Muscle of arm (tissue), 12 donors: ENCODE results near the gene KLK1. TPM values are rescaled to one million over a fixed set of nuclear protein-coding genes. Genes with fewer than 3 reads are reported as not detected.
"Not testable (repeated sequence)": the region's sequence is repeated elsewhere in the genome, so short reads cannot be mapped to it uniquely, and the experiment has no call there.

Experiments used
- DNase-seq: peaks from one replicate; pipeline ENCODE4 v3.0.0-alpha.2; 2013
- polyA plus RNA-seq, 12 donors: library from polyadenylated mRNA; unstranded; fragments of 120-200 nt; gene quantifications; one replicate each; pipeline ENCODE4 v1.2.1, GENCODE V29; 2013; ENCODE audit not compliant: insufficient read length in 12 of 12

The KLK1 gene
- polyA plus RNA-seq, 12 donors = 0.18 to 17.9 (median 1.0) TPM; not detected in 5

DNA sequence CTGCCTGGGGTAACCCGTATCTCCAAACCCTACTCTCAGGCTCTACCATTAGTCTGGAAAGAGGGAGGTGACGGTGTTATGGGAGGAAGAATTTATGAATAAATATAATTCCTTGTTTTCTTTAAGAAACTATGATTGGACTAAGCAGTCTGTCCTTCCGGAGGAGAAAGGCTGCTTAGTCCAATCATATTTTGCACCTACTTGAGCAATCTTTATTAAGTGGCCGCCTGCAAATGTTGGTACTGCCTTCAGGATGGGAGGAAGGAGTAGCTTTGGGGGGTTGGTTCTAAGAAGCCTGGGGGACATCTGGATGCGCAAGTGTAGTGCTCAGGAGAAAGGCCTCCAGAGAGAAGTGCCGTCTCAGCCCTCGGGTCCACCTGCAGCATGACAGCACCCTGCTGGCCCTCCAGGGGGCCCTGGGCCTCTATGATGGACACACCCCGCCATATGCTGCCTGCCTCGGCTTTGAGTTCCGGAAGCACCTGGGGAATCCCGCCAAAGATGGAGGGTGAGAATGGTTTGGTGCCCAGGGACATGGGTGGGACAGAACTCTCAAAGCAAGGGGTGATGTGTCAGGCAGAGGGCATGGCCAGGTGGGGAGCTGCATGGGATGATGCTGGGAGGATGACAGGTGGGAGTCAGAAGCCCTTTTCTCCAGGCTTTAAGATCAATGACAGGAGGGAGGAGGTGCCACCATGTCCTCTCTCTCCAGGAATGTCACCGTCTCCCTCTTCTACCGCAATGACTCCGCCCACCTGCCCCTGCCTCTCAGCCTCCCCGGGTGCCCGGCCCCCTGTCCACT is 29.3 kb downstream of the KLK1 start:
- no peak for DNase-seq

DNA sequence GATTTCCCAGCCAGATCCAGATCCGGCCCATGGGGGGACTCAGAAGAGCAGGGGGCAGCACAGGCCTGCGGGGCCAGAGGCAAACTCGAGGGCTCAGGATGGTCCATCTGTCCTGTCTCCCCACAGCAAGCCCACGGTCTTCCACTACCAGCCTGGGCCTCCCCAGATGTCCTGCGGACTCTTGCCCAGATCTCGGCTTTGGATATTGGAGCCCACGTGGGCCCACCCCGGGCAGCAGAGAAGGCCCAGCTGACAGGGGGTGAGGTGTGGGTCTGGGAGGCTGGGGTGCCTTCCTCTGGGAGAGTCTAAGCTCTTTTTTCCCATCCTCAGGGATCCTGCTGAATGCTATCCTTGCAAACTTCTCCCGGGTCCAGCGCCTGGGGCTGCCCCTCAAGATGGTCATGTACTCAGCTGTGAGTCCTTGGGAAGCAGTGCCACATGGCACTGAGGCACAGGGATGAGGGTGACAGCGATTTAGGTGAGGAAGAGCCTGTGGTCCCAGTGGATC is 30.0 kb downstream of the KLK1 start:
- DNase-seq = no peak

DNA sequence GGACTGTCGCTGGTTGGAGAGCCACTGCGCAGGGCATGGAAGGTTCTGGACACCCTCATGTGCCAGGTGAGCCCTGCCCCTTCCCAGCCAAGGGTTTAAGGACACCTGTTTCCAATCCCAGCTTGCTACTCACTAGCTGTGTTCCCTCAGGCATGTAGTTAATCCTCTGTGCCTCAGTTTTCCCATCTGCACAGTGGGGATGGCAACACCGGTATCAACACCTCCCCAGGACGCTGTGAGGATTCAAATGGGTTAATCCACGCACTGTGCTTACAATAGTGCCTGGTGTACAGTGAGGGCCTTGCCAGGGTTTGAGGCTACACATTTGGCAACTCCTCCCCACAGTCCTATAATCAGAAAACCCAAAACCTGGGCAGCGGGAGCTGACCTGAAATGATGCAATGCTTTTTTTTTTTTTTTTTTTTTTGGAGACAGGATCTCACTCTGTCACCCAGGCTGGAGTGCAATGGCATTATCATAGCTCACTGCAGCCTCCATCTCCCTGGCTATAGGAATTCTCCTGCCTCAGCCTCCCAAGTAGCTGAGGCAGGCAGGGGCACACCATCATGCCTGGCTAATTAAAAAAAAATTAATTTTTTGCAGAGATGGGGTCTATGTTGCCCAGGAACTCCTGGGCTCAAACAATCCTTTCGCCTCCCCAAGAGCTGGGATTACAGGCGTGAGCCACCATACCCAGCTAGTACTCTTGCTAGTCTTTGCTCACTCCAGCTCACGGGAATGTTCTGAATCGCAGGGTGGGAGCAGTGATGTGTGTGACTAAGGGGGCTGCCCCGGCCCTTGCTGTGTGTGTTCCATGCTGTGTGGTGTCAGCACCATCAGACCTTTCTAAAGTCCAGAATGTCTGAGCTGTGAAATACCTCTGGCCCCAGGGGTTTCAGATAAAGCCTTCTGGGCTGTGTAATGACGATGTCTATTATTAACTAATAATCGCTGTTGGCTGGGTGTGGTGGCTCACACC is 31.0 kb downstream of the KLK1 start:
- DNase-seq = no peak

DNA sequence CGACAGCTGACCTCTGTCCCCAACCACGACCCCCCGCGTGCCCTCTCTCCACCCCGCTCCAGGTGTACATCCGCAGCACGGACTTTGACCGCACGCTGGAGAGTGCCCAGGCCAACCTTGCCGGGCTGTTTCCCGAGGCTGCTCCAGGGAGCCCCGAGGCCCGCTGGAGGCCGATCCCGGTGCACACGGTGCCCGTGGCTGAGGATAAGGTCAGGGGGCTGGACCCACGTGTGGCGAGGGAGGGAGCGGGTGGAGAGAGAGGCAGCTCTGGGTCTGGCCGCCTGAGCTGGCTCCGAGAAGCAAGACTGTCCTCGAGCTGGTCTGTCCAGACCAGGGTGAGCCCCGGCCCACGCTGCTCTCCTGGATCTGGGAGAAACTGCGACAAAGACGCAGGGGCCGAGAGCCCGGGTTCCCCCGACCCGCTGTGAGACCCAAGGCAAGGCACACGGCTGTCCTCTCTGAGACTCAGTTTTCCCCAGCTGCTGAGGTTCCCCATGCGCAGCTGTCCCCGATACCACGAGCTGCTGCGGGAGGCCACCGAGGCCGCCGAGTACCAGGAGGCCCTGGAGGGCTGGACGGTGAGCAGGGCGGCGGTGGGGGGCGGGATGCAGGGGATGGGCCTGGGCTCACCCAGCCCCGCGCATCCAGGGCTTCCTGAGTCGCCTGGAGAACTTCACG is 31.9 kb downstream of the KLK1 start:
- no peak for DNase-seq

DNA sequence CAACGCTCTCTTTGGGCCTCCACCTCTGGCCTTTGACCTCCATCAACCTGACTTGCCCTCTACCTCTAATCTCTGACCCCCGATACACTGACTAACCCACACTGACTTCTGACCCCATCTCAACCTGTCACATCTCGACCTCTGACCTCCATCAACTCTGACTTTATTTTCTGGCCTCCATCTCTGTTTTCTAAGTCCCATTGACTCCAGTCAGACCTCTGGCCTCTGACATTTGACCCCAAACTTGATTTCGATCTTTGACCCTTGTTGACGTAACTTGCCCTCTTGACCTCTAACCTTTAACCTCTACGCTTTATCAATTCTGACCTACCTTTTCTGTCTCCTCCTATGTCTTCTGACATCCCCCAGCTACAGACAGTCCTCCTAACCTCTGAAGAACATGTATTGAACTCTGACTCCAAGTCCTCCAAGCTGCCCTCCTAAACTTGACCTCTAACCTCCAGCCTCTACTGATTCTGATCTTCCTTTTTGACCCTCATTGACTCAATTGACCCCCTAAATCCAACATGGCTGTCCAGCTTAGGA is 32.6 kb downstream of the KLK1 start:
- no peak for DNase-seq

DNA sequence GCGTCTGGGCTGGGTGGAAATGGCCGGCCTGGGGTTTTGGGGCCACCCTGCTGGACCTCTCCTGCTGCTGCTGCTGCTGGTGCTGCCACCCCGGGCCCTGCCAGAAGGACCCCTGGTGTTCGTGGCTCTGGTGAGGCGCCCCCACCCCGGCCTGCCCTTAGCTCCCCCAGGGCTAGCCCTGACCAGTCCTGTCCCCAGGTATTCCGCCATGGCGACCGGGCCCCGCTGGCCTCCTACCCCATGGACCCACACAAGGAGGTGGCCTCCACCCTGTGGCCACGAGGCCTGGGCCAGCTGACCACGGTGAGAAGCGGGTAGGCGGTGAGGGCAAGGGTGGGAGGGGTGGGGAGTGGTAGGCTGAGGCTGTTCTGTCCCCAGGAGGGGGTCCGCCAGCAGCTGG is 33.2 kb downstream of the KLK1 start, which contains the start of gene ACP4:
ACP4 (plus strand) TSS at position 20 of the 400 bp plus-strand sequence; CDS start at position 20, 0 bp downstream.
- no peak for DNase-seq

DNA sequence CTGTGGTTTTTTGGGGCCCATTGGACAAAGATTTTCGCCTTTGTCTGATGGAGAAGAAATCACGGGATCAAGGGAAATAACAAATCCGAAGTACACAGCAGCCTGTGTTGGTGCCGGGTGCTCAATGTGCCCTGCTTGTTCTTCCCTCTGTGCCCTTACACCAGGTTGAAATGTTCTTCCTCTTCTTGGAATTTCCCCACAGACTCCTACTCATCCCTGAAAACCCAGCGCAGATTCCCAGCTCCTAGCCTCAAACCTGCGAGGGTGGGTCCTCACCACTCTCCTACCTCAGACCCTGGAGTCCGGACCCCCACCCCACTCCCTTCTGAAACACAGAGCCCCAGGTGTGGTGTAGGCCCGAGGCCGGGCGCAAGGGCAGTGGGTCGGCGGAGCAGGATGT is 38.3 kb downstream of the KLK1 start:
- no peak for DNase-seq

DNA sequence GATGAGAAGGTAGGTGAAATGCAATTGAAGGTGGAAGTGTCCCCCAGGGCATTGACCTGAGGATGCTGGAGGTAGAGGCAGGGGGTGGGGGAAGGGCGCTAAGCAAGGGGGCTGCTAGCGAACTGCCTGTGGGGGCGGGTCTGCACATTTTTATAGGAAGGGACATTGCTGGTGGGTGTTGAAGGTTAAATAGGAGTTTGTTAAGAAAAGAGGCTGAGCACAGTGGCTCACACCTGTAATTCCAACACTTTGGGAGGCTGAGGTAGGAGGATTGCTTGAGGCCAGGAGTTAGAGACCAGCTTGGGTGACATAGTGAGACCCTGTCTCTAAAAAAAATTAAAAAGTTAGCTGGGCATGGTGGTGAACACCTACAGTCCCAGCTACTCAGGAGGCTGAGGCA is 38.9 kb downstream of the KLK1 start:
- DNase-seq = no peak

DNA sequence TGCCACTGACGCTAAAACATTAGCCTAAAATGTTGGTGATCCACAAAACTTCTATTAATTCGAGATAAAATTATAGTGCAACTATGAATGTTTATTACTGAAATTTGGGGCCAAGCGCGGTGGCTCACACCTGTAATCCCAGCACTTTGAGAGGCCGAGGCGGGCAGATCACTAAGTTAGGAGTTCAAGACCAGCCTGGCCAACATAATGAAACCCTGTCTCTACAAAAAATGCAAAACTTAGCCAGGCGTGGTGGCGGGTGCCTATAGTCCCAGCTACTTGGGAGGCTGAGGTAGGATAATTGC is 39.8 kb downstream of the KLK1 start:
- DNase-seq = not testable (repeated sequence)

DNA sequence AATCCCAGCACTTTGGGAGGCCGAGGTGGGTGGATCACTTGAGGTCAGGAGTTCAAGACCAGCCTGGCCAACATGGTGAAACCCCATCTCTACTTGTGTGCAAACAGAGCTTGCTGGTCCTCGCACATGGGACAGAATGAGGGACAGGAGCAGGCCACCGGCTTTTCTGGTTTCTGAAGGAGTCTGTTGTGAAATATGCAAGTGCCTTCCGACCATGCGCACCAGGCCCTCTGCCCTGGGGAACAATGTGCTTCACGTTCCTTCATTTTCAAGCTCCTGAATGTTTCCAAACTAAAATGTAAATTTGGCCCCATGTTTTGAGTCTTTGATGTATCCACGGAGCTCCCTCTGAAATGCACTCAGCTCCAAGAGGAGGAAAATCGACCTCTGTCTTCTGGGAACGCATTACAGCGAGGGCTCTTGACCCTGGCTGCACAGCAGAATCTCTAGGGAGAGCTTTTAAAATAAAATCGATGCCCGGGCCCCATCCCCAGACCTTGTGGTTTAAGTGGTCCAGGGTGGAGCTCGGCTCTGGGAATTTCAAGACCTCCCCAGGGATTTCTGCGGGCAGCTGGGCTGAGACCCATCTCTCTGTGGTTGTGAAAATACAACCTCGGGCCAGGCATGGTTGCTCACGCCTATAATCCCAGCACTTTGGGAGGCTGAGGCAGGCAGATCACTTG is 42.7 kb downstream of the KLK1 start:
- DNase-seq = no peak

DNA sequence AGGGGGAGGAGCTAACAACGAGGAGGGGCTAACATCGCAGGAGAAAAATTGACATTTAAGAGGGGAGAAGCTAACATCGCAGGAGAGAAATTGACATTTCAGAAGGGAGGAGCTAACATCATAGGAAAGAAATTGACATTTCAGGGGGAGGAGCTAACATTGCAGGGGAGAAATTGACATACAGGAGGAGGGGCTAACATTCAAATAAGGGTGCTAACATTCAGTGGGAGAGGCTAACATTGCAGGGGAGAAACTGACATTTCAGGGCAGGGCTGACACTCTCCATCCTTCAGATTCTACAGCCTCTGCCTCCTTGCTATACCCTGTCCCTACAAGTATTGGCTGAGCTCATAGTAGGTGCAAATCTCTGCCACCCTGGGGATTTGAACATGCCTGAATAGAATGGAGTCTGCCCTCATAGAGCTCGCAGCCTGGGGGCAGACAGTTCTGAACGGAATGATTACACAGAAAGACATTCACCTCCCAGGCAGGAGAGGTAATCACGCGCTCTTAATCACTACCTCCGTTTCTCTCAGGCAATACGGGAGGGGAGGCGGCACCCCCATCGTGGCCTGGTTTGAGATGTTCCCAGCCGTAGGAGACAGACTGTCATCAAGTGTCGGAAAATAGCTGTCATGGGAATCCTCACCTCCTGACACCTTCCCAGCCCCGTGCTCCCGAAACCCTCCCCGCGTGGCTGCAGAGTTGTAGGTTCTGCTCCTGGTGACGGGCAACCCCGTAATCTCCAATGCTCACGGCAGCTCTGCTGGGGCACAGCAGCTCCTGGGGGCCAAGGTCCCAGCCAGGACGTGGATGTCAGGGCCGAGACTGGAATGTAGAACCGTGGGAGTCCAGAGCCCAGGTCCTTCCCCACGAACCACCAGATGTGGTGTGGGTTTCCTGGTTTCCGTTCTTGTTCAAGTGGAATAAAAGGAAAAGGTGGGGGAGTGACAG is 43.8 kb downstream of the KLK1 start:
- DNase-seq = no peak

DNA sequence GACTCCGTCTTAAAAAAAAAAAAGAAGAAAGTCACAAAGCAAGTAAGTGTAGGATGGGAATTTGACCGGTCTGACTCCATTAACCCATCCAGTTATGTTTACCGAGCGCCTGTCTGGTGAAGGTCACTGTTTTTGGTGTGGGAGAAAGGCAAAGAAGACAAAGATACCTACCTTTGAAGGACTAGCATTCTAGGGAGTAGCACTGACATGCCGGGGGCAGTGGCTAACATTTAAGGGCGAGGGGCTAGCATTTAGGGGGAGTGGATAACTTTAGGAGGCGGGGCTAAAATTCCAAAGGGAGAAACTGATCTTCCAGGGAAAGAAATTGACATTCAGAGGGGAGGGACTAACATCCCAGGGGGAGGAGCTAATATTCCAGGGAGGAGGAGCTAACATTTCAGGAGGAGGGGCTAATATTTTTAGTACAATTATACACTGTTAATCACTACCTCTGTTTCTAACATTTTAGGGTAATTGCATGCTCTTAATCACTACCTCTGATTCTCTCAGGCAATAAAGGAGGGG is 44.6 kb downstream of the KLK1 start:
- no peak for DNase-seq

DNA sequence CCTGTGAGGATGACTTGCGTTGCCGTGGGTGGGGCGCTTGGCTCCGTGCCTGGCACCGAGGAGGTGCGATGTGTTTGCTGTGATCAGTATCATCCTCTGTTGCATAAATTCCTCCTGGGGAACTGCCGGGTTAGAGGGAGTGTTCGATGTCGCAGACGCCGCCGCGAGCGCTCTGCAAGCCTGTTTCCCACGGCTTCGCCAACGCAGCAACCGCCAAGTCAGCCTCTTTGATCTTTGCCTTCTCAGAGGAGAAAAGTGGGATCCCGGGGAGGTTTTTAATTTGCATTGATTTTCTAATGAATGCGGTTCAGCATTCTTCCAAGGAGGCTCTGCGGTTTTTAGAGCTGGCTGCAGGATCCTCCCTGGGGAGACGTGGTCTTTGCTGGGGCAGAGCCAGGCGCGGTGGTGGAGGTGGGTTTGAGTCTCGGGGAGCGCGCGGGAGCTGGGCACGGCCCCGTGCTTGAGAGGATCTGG is 45.7 kb downstream of the KLK1 start:
- DNase-seq = no peak

DNA sequence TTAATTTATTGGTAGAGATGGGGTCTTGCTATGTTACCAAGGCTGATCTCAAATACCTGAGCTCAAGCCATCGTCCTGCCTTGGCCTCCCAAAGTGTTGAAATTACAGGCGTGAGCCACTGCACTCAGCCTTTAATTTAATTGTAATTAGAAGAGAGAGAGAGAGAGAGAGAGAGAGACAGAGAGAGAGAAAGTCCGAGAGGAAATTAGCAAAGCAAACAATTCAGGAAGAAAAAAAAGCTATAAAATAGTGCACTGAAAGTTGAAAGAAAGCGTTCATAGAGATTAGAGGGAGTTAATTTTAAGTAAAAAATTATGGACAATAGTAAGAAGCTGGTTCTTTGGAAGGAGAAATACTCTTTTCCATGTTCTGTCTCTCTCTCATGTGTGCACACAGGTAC is 46.3 kb downstream of the KLK1 start:
- DNase-seq = no peak

DNA sequence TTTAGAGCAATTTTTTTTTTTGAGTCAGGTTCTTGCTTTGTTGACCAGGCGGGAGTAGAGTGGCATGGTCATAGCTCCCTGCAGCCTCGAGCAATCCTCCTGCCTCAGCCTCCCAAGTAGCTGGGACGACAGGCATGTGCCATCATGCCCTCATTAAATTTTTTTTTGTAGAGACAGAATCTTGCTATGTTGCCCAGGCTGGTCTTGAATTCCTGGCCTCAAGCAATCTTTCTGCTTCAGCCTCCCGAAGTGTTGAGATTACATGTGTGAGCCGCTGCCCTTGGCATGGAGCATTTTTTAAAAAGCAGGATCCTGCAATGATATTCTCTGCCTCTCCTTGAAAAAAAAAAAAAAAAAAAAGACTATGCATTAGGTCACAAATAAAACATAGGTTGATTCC is 47.5 kb downstream of the KLK1 start:
- DNase-seq = no peak

DNA sequence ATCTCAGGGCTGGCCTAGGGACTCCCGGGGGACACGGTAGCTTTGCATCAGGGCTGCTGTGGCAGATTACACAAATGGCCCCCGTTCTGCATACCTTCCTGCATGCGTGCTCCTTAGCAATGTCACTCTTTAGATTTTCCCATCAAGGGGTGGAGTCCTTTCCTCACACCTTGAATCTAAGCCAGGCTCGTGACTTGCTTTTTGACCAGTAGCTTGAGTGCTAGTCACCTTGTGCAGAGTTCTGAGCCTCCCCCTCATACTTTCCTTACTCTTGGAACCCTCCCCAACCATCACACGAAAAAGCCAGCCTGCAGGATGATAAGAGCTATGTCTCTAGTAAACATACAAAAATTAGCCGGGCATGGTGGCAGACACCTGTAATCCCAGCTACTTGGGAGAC is 50.1 kb downstream of the KLK1 start:
- DNase-seq = not testable (repeated sequence)

DNA sequence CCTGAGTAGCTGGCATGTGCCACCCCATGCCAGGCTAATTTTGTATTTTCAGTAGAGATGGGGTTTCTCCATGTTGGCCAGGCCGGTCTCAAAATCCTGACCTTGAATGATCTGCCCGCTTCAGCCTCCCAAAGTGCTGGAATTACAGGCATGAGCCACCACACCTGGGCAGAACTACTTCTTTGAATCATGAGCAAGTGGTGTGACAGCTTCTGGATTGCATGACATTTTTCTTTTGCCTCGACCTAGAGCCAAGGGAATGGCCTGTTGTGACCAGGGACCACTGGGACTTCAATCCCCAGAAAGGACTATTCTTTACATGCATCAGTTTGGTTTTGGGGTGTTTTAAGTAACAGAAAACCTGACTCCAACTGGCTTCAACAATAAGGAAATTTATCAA is 50.7 kb downstream of the KLK1 start:
- not testable (repeated sequence) for DNase-seq

DNA sequence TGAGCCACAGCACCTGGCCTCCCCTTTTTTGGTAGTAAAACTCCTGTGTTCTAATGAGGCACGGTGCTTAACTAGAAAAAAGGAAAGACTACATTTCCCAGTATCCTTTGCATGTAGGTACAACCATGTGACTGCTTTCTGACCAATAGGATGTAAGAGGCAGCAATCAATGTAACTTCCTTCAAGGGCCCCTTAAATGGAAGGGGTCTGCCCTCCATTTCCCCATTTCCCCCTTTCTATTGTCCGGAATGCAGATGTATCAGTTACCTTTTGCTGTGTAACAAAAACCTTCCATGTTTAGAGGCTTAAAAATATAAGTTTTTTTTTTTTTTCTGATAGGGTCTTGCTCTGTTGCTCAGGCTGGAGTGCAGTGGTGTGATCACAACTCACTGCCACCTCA is 51.1 kb downstream of the KLK1 start:
- no peak for DNase-seq

DNA sequence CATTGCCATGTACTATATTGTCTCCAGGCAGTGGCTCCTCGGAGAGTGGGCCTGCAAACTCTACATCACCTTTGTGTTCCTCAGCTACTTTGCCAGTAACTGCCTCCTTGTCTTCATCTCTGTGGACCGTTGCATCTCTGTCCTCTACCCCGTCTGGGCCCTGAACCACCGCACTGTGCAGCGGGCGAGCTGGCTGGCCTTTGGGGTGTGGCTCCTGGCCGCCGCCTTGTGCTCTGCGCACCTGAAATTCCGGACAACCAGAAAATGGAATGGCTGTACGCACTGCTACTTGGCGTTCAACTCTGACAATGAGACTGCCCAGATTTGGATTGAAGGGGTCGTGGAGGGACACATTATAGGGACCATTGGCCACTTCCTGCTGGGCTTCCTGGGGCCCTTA is 52.7 kb downstream of the KLK1 start:
- no peak for DNase-seq

DNA sequence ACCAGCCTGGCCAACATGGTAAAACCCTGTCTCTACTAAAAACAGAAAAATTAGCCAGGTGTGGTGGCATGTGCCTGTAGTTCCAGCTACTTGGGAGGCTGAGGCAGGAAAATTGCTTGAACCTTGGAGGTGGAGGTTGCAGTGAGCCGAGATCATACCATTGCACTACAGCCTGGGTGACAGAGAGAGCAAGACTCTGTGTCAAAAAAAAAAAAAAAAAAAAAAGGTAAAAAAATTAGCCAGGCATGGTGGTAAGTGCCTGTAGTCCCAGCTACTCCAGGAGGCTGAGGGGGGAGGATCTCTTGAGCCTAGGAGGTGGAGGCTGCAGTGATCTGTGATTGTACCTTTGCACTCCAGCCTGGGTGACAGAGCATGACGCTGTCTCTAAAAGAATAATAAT is 53.4 kb downstream of the KLK1 start, which contains the start of gene GPR32:
GPR32 (plus strand) TSS at position 301 of the 400 bp plus-strand sequence. CDS start 137 bp downstream, outside the sequence.
- DNase-seq = not testable (repeated sequence)
